GM21717 (cell line): ENCODE data around the gene ZNF540.
"Not testable (repeated sequence)": the region's sequence is repeated elsewhere in the genome, so short reads cannot be mapped to it uniquely, and the experiment has no call there.

Experiments used
- ATAC-seq: cut with Tn5 transposase; IDR thresholded peaks from one replicate; pipeline ENCODE4 v1.9.1; 2021; ENCODE audit warnings: mild to moderate bottlenecking, moderate library complexity; ENCODE audit not compliant: unreplicated experiment

Gene ZNF540

GRCh38 chr19:37594304-37594981 is at the start of gene ZNF540, which contains the start of gene ZNF571:
ZNF540 (plus strand) TSS chr19:37594876; CDS start chr19:37598448, 3,572 bp downstream.
ZNF571 (minus strand) TSS chr19:37594792; CDS start chr19:37586676, 8,116 bp downstream.
- ATAC-seq, result peak; percentile 93

- peak; percentile 70 for ATAC-seq
These were observed 43.3 kb upstream of the ZNF540 start for GRCh38 chr19:37551129-37551993.

- no peak for ATAC-seq
These were observed 31.2 kb upstream of the ZNF540 start for GRCh38 chr19:37563518-37563917.

- ATAC-seq, result no peak
These were observed 29.9 kb upstream of the ZNF540 start for GRCh38 chr19:37564624-37565369.

DNA sequence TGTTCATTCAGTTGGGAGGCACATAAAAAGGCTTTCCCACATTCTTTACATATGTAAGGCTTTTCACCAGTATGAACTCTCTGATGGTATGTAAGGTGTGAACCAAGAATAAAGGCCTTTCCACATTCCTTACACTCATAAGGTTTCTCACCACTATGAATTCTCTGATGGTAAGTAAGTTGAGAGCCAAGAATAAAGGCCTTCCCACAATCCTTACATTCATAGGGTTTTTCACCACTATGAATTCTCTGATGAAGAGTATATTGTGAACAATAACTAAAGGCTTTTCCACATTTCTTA is 29.4 kb upstream of the ZNF540 start:
- ATAC-seq, result no peak

DNA sequence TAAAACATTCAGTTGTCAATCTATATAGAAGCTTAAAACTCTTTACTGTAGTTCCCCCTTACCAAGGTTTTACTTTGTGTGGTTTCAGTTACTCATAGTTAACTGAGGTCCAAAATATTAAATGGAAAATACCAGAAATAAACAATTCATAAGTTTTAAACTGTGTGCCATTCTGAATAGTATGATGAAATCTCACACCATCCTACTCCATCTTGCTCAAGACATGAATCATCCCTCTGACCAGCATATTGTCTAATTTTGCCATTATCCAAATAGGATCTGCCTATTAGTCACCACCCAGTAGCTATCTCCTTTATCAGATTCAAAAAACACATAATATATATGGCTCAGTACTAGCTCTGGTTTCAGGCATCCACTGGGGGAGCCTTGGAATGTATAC is 22.5 kb upstream of the ZNF540 start:
- ATAC-seq, result no peak

GRCh38 chr19:37583340-37583739 is 11.3 kb upstream of the ZNF540 start:
- ATAC-seq, result no peak

- no peak for ATAC-seq
These were observed 726 bp upstream of the ZNF540 start for GRCh38 chr19:37593996-37594303.

GRCh38 chr19:37594982-37595382 is 306 bp downstream of the ZNF540 start:
- peak; percentile 32 for ATAC-seq

DNA sequence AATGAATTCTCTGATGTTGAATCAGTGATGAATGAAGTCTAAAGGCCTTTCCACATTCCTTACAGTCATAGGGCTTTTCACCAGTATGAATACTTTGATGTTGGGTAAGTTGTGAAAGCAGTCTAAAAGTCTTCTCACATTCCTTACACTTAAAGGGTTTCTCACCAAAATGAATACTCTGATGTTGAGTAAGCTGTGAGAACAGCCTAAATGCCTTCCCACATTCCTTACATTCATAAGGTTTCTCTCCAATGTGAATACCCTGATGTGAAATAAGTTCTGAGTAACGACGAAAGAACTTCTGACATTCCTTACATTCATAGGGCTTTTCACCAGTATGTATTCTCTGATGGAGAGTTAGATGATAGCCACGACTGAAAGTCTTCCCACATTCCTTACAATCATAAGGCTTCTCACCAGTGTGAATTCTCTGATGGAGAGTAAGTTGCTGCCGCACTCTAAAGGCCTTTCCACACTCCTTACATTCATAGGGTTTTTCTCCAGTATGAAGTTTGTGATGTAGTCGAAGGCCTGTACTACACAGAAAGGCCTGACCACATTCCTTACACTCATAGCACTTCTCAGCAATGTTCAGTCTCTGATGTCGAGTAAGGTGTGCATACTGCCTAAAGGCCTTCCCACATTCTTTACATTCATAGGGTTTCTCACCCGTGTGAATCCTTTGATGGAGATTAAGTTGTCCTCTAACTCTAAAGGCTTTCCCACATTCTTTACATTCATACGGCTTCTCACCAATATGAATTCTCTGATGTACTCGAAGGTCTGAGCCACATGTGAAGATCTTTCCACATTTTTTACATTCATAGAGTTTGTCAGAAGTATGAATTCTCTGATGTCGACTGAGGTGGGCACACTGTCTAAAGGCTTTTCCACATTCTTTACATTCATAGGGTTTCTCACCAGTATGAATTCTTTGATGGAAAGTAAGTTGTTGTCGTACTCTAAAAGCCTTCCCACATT is 40.7 kb downstream of the ZNF540 start:
- ATAC-seq, result no peak

DNA sequence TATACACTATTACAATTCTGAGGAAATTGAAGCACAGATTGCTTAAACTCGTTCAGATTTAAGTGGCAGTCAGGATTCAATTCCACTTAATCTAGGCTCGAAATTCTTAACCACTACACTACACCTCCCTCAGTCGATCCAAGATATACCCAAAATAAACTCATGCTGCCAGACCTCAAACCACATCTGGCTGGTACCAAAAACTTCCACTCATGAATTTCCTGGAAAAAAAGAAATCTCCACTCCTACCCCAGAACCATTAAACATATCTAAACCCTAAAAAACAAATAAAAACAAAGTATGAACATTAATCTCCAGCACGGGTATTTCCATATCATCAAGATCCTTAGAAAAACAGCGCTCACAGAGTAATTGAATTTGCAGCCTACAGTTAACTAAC is 59.4 kb downstream of the ZNF540 start:
- ATAC-seq, result no peak

DNA sequence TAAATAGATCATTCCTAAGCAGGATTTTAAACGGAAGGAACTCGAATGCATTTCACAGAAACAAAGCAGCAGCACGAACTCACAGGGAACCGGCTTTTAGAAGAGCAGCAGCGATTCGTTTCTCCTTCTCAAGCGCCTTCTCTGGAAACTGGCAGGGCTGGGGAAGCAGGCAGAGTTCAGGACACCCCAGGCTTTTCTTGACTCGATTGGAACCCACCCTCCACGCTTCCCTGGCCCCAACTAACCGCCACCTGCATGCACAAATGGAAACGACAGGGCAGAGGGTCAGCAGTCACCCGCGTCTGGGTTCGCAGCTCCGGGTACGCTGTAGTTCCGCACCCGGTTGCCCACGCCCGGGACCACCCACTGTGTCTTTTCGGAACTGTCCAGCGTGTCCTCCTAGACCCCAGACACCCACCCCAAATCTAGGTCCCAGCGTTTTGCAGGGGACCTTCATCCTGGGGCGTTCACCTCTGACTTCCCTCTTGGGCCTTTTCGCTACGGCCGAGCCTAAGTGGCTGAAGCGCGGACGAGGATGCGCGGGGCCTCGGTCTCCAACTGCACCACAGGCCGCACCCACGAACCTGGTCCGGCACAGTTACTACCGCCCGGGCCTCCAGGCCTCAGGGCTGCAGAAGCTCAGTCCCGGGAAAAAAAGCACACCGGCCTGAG is 60.1 kb downstream of the ZNF540 start:
- peak; percentile 45 for ATAC-seq

DNA sequence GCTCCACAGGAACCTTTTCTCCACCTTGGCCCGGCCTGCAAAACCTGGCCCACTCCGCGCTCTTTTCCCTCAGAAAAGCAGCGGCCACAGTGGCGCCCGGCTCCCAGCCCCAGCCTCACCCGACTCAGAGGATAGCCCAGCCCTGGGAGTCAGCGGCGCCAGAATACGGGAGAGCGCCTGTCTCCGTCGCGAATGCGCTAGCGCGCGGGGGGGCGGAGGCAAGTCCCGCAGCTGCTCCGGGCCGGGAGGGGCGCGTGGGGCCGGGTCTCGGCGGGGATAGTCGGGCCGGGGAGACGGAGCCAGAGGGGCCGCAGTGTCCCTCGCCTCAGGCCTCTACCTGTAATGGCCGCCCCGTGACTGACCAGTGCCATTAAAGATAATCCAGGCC is 60.6 kb downstream of the ZNF540 start, which contains the start of gene ZFP30:
Gene ZFP30 (minus strand): TSS at position 165 of the 388 bp plus-strand sequence. CDS start 7,643 bp downstream, outside the sequence.
- ATAC-seq, result peak; percentile 71

- ATAC-seq, result peak; percentile 54
These were observed 61.2 kb downstream of the ZNF540 start for GRCh38 chr19:37655689-37656371.

DNA sequence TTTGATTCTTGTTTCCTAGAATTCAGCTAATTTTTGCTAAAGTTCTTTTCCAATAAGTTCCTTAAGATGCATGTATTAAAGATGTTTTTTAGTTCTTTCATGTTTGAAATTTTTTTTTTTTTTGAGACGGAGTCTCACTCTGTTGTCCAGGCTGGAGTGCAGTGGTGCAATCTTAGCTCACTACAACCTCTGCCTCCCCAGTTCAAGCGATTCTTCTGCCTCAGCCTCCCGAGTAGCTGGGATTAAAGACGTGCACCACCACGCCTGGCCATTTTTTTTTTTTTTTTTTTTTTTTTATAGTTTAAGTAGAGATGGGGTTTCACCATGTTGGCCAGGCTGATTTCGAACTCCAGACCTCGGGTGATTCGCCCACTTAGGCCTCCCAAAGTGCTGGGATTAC is 62.5 kb downstream of the ZNF540 start:
- ATAC-seq, result not testable (repeated sequence)
